ENCODE results near the gene BLOC1S1.

Gene BLOC1S1

DNA sequence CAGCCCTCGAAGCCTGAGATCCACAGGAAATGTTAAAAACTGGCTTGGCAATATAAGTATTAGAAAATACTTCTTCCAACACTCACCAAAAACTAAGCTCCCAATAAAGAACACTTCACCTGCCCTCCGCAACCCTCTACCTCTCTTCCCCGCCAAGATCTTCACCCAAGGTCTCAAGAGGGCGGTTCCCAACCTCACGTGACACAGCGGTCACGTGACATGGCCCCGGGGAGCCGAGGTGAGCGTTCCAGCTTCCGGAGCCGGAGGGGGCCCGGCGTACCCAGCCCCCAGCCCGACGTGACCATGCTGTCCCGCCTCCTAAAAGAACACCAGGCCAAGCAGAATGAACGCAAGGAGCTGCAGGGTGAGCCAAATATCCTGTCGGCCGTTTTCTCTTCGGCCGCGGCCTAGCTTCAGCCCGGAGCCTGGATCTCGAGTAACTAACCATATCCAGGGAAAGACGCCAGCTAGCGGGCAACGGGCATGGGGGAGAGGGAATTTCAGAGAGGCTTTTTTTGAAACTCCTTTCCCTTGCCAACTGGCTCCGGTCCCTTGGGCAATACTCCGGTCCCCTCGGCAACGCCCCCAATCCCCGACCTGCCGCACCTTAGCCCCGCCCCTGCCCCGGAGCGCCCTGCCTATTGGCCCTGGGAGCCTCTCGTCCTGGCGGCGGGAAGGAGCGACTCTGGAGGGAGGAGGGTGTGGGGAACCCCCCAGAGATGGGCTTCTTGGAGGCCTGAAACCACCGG, at the start of gene BLOC1S1:
Gene BLOC1S1, plus strand, starts transcription at position 214 of the 749 bp plus-strand sequence. Its CDS starts 6 bp downstream, at position 220.
- peak; percentile 87 for DNase-seq

DNA sequence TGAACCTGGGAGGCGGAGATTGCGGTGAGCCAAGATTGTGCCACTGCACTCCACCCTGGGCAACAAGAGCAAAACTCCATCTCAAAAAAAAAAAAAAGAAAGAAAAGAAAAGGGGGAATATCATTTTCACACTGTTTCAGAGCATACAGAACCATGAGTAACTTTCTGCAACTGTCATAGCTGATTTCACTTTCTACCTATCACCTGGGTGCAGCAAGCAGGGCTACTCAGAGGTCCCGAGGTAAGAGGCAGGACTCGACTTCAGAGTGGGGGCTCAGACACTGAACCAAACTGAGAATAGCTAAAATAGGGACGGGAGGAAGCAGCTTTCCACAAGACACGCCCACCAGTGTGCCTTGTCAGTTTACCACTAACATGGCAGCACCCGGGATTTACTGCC, 49.3 kb upstream of the BLOC1S1 start:
- no peak for DNase-seq

DNA sequence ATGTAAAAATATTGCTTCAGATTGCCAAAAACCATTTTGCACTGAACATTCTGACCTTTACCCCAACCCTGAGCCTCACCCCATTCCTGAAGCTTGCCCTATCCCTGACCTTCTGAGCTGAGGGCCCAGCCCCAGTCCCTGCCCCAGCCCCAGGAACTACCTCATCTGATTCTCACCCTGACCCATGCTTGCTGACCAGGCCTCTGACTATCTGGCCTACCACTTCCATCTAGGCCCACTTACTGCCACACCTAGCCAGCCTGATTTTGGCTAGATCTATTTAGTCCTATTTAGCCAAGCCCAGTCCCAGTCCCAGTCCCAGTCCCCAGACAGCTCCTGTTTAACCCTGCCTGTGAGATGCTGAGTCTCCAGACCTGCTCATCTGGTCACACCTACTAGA, 45.6 kb upstream of the BLOC1S1 start:
- no peak for DNase-seq

DNA sequence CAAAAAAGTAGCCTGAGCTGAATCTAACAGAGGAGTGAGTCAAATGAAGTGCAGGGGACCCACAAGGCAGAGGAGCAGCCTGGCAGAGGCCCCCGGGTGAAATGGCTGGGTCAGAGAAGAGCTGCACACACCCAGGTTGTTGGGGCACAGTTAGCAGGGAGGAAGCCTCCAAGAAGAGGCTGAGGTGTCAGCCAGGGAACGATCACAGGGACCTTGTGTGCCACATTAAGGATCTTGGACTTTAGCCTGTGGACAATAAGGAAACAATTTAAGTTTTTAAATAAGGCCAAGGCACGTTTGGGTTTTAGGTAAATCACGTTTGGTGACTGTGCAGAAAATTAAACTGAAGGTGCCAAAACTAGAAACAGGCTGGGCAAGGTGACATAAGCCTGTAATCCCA, 44.1 kb upstream of the BLOC1S1 start:
- DNase-seq, result no peak

DNA sequence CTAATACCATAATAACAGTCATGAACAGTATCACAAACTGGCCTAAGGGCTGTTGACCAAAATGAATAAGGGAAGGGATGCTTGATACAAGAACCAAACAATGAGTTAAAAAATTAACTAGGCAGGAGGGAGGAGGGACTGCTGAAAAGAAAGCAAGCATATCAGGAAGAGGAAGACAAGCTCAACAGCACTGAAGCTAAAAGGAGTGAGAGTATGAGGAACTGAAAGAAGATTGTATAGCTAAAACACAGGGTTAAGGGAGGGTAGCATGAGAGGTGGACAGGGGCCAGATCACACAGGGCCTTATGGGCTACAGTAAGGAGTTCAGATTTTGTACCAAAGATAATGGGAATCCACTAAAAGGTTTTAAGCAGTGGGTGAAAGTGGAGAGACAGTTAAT, 42.2 kb upstream of the BLOC1S1 start:
- DNase-seq, result no peak

DNA sequence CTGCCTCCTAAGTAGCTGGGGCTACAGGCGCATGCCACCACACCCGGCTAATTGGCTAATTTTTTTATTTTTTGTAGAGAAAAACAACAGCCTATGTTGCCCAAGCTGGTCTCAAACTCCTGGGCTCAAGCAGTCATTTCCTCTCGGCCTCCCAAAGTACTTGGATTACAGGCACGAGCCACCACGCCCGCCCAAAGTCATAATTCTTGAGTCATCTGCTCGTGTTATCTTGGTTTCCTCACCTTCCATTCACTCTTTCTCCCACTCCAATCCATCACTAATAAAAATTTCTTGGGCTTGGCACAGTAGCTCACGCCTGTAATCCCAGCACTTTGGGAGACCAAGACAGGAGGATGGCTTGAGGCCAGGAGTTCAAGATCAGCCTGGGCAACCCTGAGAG, 40.2 kb upstream of the BLOC1S1 start:
- peak; percentile 28 for DNase-seq

DNA sequence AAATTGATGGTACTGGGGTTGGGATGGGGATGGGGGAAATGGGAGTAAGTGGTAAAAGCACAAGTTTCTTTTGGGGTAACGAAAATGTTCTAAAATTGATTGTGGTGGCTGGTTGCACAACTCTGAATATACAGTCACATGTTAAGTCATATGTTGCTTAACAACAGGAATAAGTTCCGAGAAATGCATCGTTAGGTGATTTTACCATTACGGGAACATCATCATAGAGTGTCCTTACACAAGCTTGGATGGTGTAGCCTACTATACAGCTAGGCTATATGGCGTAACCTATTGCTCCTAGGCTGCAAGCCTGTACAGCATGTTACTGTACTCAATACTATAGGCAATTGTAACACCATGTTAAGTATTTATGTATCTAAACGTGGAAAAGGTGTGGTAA, 39.1 kb upstream of the BLOC1S1 start:
- DNase-seq, result no peak

DNA sequence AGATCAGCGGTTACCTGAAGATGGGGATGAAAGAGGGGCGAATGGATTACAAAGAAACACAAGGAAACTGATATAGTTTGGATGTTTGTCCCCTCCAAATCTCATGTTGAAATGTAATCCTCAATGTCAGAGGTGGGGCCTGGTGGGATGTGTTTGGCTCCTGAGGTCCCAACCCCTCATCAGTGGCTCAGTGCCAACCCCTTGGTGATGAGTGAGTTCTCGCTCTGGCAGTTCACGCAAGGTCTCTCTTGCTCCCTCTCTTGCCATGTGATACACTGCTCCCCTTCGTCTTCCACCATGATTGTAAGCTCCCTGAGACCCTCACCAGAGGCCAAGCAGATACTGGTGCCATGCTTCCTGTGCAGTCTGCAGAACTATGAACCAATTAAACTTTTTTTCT, 36.2 kb upstream of the BLOC1S1 start:
- DNase-seq, result no peak

DNA sequence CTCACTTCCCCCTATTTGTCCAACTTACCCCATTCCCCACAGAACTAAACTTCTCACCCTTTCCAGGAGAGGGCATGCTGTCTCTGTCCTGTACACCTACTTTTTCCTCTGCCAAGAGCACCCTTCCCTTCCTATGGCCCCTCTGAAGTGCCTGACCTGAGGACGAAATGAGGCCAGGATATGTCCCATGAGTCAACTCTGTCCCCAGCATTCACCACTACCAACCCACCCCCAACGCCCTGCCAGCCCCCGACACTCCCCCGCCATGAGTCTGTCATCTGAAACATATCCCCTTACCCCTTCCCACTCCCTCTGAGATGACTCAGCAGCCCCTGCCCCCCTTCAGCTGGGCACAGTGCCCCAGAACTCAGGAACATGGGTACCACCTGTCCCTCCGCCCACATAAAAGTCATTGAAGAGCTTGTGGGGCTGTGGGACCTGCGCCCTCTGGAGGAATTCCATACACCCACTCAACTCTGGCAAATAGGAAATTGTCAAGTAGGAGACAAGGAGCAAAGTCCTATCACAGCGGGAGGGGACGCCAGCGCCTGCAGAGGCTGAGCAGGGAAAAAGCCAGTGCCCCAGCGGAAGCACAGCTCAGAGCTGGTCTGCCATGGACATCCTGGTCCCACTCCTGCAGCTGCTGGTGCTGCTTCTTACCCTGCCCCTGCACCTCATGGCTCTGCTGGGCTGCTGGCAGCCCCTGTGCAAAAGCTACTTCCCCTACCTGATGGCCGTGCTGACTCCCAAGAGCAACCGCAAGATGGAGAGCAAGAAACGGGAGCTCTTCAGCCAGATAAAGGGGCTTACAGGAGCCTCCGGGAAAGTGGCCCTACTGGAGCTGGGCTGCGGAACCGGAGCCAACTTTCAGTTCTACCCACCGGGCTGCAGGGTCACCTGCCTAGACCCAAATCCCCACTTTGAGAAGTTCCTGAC, 34.4 kb upstream of the BLOC1S1 start:
- DNase-seq, result peak; percentile 12

DNA sequence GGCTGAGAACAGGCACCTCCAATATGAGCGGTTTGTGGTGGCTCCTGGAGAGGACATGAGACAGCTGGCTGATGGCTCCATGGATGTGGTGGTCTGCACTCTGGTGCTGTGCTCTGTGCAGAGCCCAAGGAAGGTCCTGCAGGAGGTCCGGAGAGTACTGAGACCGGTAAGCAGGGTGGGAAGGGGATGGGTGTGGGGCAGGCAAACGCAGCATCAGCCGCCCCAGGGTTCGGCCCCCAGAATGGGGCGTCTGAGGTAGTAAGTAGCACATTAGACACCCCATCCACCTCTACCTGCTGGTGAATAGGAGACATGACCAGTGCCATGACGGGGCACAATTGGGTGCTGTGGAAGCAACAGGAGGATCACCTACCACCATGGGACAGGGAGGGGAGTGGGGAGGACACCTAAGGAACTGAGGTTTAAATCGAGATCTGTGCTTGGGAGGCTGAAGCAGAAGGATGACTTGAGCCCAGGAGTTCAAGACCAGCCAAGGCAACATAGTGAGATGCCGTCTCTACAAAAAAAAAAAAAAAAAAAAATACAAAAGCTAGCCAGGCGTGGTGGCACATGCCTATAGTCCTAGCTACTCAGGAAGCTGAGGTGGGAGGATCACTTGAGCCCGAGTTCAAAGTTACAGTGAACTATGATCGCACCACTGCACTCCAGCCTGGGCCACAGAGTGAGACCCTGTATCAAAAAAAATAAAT, 33.6 kb upstream of the BLOC1S1 start:
- DNase-seq, result no peak

DNA sequence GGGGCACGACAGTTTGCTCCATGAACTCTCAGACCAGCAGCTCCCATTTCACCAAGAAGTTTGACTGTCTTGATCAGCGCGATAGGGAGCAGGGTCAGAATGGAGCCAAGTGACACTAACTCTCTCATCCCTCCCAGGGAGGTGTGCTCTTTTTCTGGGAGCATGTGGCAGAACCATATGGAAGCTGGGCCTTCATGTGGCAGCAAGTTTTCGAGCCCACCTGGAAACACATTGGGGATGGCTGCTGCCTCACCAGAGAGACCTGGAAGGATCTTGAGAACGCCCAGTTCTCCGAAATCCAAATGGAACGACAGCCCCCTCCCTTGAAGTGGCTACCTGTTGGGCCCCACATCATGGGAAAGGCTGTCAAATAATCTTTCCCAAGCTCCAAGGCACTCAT, 32.2 kb upstream of the BLOC1S1 start:
- DNase-seq, result no peak

DNA sequence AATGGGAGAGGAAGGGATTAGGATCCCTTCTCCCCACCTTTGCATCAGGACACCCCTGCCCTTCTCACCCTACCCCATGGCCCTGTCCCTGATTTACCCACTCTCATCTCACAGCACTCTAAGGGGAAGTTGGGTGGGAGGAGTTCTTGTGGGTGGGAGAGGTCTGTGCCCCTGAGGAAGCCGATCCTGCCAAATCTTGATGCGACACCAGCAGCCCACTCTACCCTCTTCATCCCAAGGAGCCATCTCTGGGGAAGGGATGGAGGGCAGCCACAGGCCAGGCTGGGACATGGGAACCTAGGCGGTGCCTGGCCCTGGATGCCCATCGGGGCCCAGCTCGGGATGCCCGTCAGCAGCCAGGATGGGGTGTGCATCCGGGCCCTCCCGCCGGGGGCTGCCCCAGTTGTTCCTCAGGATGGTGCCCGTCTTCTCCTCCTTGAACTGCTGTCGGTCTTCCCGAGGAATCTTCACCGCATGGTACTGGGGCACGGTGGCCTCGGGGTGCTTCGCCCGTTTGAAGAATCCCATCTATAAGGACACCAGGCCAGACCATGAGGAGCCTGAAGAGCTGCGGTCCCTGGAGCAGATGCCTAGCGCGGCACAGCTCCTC, 31.0 kb upstream of the BLOC1S1 start:
- DNase-seq, result no peak

DNA sequence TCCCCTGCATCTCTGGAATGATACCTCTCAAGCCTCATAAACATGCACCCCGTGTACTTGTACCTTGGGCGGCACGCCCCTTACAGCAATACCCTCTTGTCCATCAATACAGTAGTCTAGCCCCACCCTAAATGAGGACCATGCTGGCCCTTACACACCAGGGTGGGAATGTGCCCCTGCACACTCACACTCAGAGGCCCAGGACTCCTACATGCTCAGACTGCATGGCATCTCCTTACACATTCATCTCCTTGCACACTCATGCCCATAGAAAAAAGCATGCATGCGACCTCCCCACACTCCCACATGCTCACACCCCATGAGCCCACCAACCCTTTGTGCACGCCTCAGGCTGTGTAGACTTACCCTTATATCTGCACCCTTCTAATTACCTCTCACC, 30.2 kb upstream of the BLOC1S1 start:
- no peak for DNase-seq

DNA sequence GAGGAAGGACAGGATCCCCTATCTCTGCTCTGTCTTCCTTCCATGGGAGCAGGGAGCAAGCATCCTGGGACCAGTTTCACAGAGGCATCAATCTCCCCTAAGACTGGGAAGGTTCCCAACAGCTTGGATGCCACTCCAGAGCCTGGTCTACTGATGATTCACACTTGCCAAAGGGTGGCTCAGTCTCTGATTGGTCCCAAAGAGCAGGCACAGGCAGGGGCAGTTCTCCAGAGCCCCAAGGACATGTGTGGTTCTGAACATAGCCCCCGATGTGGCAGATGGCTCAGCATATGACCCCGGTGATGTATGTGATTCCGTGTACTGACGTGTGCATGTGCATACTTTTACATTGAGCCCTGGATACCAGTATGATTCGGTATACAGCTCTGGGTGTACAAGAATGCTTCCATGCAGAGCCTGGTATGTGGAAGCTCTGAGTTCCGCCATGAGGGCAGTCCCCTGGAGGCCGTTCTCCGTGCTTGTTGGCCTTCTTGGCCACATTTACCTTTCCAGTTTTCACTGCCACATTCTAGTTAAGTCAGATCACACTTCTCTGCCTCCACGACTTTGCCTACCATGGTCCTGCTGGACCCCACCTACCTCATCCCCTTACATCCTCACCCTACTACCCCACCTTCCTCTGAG, 29.4 kb upstream of the BLOC1S1 start:
- DNase-seq, result no peak

DNA sequence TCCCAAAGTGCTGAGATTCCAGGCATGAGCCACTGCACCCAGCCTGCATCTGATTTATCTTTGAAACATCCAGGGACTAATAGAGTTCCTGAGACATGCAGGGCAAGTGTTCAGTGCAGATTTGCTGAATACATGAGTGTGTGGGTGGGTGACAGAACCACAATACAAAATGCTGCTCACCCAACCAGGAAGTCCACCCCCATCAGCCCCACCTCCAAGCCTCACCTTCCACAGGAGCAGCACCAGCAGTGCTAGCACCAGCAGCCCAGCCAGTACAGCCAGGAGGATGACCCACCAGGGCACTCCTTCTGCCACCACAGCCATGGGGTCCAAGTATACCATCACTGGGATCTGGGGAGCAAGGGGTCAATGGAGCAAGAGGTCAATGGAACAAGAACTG, 28.1 kb upstream of the BLOC1S1 start:
- DNase-seq, result no peak

DNA sequence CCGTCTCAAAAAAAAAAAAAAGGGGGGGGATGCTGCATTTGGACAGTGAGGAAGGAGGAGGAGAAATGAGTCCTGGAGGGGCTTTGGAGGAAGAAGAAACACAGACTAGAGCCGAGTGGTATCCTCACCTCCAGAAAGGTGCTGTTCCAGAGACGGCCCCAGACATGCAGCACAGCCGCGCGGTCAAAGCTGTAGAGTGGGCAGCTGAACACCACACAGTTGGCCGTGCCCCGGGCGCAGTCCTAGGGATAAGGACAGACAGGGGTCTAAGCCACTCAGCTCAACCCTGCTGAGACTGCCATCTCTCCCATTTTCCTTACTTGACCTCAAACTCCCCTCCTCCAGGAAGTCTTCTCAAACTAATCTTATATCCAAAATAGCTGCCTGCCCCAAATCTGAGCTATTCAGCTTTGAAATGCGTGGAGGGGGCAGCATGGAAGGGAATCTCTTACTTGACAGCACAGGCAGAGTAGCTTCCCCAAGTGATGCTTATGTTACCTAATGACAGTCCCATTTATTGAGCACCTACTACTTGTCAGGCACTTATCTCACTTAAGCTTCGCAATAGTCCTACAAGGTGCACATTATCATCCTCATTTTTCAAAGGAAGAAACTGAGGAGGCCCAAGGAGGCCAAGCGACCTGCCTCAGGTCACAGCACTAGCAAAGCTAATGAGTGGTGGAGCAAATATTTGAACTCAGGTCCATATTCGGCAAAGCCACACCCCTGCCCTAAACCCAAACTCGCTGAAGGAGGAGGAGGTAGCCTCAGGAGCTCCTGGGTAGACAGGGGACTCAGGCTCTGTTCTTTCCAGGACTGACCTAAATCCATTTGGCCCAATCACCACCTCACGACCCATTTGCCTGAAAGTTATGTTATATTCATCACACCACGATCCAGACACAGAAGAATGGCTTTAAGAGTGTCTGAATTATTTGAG, 26.9 kb upstream of the BLOC1S1 start:
- no peak for DNase-seq

DNA sequence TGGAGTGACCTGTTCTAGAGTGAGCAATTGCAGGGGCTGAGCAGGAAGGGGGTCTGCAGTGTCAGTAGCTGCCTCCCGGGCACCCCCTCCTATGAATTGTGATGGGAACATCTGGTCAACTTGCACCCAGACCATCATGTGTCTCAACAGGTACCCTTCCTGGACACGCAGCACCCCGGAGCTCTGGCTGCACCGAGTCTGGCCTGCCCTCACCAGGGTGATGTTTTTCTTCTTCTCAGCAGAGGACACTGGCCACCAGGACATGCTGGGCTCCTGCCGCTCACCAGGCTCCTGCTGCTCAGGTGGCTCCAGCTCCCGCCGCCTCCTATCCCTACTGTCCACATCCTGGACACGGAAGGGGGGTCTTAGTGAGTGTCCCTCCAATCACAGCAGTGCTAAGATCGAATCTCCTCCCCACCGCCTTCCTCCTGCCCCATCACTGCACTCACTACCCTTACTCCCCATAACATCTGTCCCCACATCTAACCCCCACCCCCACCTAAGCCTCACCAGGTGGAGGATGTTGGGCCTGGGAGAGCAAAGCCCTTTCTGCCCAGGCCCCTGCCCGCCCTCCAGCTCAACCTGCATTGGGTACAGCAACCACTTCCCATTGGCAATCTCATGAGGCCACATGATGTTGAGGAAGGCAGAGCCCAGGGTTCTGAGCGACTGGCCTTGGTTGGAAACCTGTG, 23.1 kb upstream of the BLOC1S1 start:
- DNase-seq, result no peak

DNA sequence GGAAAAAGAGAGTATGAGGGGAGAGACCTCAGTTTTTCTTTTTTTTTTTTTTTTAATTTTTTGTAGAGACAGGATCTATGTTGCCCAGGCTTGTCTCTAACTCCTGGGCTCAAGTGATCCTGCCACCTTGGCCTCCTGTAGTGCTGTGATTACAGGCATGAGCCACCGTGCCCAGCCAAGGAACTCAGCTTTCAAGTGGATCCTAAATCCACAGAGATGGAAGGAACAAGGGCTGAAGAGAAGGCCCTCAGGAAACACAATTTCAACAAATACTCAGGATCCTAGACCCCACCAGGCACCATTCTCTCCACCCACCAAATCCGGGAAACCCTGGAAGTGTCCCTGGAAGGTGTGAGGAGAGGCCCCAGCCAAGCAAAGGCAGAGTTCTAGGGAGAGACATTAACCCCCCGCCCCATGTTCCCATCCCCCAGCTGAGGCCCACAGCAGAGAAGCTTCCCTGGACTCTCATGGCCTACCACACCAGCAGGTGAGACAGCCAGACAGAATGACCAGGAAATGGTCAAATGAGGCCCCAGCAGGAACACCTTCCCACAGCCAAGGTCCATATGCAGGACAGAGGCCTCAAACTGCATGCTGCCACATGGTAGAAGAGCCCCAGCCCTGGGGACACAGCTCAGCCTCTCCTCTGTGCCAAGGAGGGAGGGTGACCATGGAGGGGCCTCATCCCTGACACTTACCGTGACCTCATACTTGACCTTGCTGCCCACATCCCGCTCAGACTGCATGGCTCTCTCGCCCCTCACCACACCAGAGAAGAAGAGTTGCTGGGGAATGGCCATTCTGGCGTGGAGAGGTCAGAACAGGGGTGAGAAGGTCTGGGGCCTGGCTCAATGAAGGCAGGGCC, 22.3 kb upstream of the BLOC1S1 start:
- DNase-seq, result no peak

DNA sequence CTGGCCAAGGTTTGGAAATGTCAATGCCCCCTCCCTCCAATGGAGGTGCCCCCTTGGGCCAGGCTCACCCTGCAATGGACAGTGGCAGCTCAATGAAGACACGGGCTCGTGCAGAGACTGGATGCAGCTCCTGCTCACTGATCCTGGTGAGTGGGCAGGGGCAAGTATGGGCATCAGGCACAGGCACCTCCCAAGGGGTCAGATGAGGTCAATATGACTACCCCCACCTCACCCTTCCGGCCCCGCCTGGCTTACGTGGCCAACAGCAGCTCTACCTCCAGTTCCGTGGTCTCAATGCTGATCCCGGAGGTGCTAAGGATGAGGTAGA, 21.7 kb upstream of the BLOC1S1 start:
- no peak for DNase-seq

DNA sequence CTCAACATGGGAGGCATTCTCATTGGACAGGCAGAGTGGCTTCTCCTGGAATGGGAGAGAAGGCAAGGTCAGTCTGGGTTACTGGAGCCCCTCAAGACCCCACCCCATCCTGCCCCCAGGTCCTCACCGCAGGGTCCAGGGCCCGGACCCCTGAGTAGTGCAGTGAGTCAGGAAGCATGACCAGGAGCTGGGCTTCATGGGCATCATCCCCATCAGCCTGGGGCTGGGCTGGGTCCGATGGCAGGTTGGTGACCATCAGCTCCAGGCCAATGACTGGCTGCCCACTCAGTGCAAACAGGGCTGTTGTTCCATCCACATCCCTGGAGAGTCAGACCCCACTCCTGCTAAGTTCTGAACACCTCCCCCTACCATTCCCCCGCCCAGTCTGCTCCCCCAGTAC, 21.2 kb upstream of the BLOC1S1 start:
- DNase-seq, result no peak

Measured in CD4-positive, alpha-beta T cell treated with Interferon gamma for 1 hour (primary cell).